Measurements from ENCODE around the gene SLC29A3. TPM values are rescaled to one million over a fixed set of nuclear protein-coding genes. Genes with fewer than 3 reads are reported as not detected.

SLC29A3 gene
- total RNA-seq, 2 donors from 2014 or later: 3.2 to 5.9 TPM

- ATAC-seq (ENCODE audit: insufficient number of reproducible peaks, low FRiP score, low read depth) (no peak), DNase-seq (ENCODE audit: low spot score) (no peak)
- TF ChIP-seq CTCF (IDR thresholded peaks at IDR 0.05): peak; percentile 75
- H3K4me3 ChIP-seq: no peak overlapping the region
- H3K27me3 ChIP-seq (replicated peaks; ENCODE audit: insufficient read depth): no peaks in the 10 kb centered on the region
- H3K9me3 ChIP-seq: no peaks in the 10 kb centered on the region
- H3K36me3 ChIP-seq: no peaks in the 10 kb centered on the region
- H3K4me1 ChIP-seq (ENCODE audit: control insufficient read depth in 1 of 2, low read depth in 2 of 2): no peaks in the 10 kb centered on the region
- H3K27ac ChIP-seq: no peak overlapping the region
Measured at GRCh38 chr10:71285180-71285545, 33.9 kb upstream of the SLC29A3 start.

GRCh38 chr10:71285986-71286385, 33.1 kb upstream of the SLC29A3 start:
- Histone ChIP-seq H3K27ac (no peak overlapping the region), H3K9me3 (no peaks in the 10 kb centered on the region)

GRCh38 chr10:71286521-71287294, 32.4 kb upstream of the SLC29A3 start:
- TF ChIP-seq CTCF (IDR thresholded peaks at IDR 0.05): no peak
- Histone ChIP-seq H3K36me3 (no peaks in the 10 kb centered on the region), H3K4me1 (ENCODE audit: control insufficient read depth in 1 of 2, low read depth in 2 of 2) (no peaks in the 10 kb centered on the region), H3K9me3 (no peaks in the 10 kb centered on the region), H3K27me3 (replicated peaks; ENCODE audit: insufficient read depth) (no peaks in the 10 kb centered on the region), H3K27ac (no peak overlapping the region), H3K4me3 (no peak overlapping the region)
- ATAC-seq (ENCODE audit: insufficient number of reproducible peaks, low FRiP score, low read depth): no peak
- no peak for DNase-seq (ENCODE audit: low spot score)

More at GRCh38 chr10:71285986-71286385, 33.1 kb upstream of the SLC29A3 start:
- Histone ChIP-seq H3K4me1 (ENCODE audit: control insufficient read depth in 1 of 2, low read depth in 2 of 2) (no peaks in the 10 kb centered on the region), H3K36me3 (no peaks in the 10 kb centered on the region), H3K27me3 (replicated peaks; ENCODE audit: insufficient read depth) (no peaks in the 10 kb centered on the region), H3K4me3 (no peak overlapping the region)
- no peak for TF ChIP-seq CTCF (IDR thresholded peaks at IDR 0.05)
- DNase-seq (ENCODE audit: low spot score) (no peak), ATAC-seq (ENCODE audit: insufficient number of reproducible peaks, low FRiP score, low read depth) (no peak)

GRCh38 chr10:71287456-71287855, 31.6 kb upstream of the SLC29A3 start:
- Histone ChIP-seq H3K27me3 (replicated peaks; ENCODE audit: insufficient read depth) (no peaks in the 10 kb centered on the region), H3K9me3 (no peaks in the 10 kb centered on the region), H3K4me1 (ENCODE audit: control insufficient read depth in 1 of 2, low read depth in 2 of 2) (no peaks in the 10 kb centered on the region), H3K27ac (no peak overlapping the region), H3K36me3 (no peaks in the 10 kb centered on the region), H3K4me3 (no peak overlapping the region)
- no peak for ATAC-seq (ENCODE audit: insufficient number of reproducible peaks, low FRiP score, low read depth)
- DNase-seq (ENCODE audit: low spot score): no peak
- no peak for TF ChIP-seq CTCF (IDR thresholded peaks at IDR 0.05)

GRCh38 chr10:71288461-71288860, 30.6 kb upstream of the SLC29A3 start:
- Histone ChIP-seq H3K27me3 (replicated peaks; ENCODE audit: insufficient read depth) (no peaks in the 10 kb centered on the region), H3K4me3 (no peak overlapping the region), H3K9me3 (no peaks in the 10 kb centered on the region), H3K27ac (no peak overlapping the region), H3K36me3 (no peaks in the 10 kb centered on the region), H3K4me1 (ENCODE audit: control insufficient read depth in 1 of 2, low read depth in 2 of 2) (no peaks in the 10 kb centered on the region)
- no peak for TF ChIP-seq CTCF (IDR thresholded peaks at IDR 0.05)
- DNase-seq (ENCODE audit: low spot score) (no peak), ATAC-seq (ENCODE audit: insufficient number of reproducible peaks, low FRiP score, low read depth) (no peak)
